Measurements from ENCODE around the gene DUS1L. TPM values are rescaled to one million over a fixed set of nuclear protein-coding genes. Genes with fewer than 3 reads are reported as not detected.

DUS1L gene
- total RNA-seq, 4 donors from 2014 or later, result 73.6 to 207 (median 122) TPM

- H3K27ac ChIP-seq, result no peak overlapping the region
- no peak for DNase-seq
Measured at GRCh38 chr17:82112914-82113311, 47.3 kb upstream of the DUS1L start.

GRCh38 chr17:82112181-82112913 lies 46.7 kb upstream of the DUS1L start:
- H3K27ac ChIP-seq, result no peak overlapping the region
- H3K27me3 ChIP-seq, result no peaks in the 10 kb centered on the region
- peaks cover 0 to 17% (median 0%) of the 10 kb centered on the region in 3 donors for H3K36me3 ChIP-seq

More at GRCh38 chr17:82112914-82113311, 47.3 kb upstream of the DUS1L start:
- H3K4me3 ChIP-seq, result no peak overlapping the region
- no peaks in the 10 kb centered on the region for H3K4me1 ChIP-seq
- no peaks in the 10 kb centered on the region for H3K27me3 ChIP-seq
- peaks cover 0 to 17% (median 0%) of the 10 kb centered on the region in 3 donors for H3K36me3 ChIP-seq
- TF ChIP-seq POLR2A (IDR thresholded peaks at IDR 0.05), result no peak
- no peak for TF ChIP-seq CTCF (IDR thresholded peaks at IDR 0.05)
- H3K9me3 ChIP-seq, result no peaks in the 10 kb centered on the region

GRCh38 chr17:82110298-82110697 lies 44.7 kb upstream of the DUS1L start:
- Histone ChIP-seq H3K27ac (no peak overlapping the region), H3K4me3 (no peak overlapping the region), H3K4me1 (peaks cover 13 to 19% (median 18%) of the 10 kb centered on the region in 4 donors), H3K9me3 (no peaks in the 10 kb centered on the region), H3K27me3 (no peaks in the 10 kb centered on the region), H3K36me3 (peaks cover 0 to 17% (median 0%) of the 10 kb centered on the region in 3 donors)
- TF ChIP-seq CTCF (IDR thresholded peaks at IDR 0.05) (no peak), POLR2A (IDR thresholded peaks at IDR 0.05) (no peak)
- no peak for DNase-seq

More at GRCh38 chr17:82112181-82112913, 46.7 kb upstream of the DUS1L start:
- Histone ChIP-seq H3K4me1 (peaks cover 0 to under 1% (median 0%) of the 10 kb centered on the region in 4 donors), H3K4me3 (no peak overlapping the region), H3K9me3 (no peaks in the 10 kb centered on the region)
- DNase-seq, result no peak
- TF ChIP-seq CTCF (IDR thresholded peaks at IDR 0.05) (no peak), POLR2A (IDR thresholded peaks at IDR 0.05) (no peak)

GRCh38 chr17:82108961-82109475 lies 43.4 kb upstream of the DUS1L start:
- Histone ChIP-seq H3K27ac (no peak overlapping the region), H3K9me3 (no peaks in the 10 kb centered on the region), H3K4me3 (no peak overlapping the region), H3K4me1 (peaks cover 13 to 22% (median 19%) of the 10 kb centered on the region in 4 donors), H3K36me3 (peaks cover 0 to 11% (median 0%) of the 10 kb centered on the region in 3 donors), H3K27me3 (no peaks in the 10 kb centered on the region)
- no peak for DNase-seq
- TF ChIP-seq POLR2A (IDR thresholded peaks at IDR 0.05), result no peak
- TF ChIP-seq CTCF (IDR thresholded peaks at IDR 0.05), result no peak

- H3K27ac ChIP-seq, result no peak overlapping the region
Measured at GRCh38 chr17:82108496-82108945, 42.9 kb upstream of the DUS1L start.

More at GRCh38 chr17:82108496-82108945, 42.9 kb upstream of the DUS1L start:
- peaks cover 0 to 6% (median 0%) of the 10 kb centered on the region in 3 donors for H3K36me3 ChIP-seq
- TF ChIP-seq CTCF (IDR thresholded peaks at IDR 0.05) (no peak), POLR2A (IDR thresholded peaks at IDR 0.05) (no peak)
- H3K4me3 ChIP-seq, result no peak overlapping the region
- no peak for DNase-seq
- peaks cover 13 to 27% (median 19%) of the 10 kb centered on the region in 4 donors for H3K4me1 ChIP-seq
- H3K9me3 ChIP-seq, result no peaks in the 10 kb centered on the region
- no peaks in the 10 kb centered on the region for H3K27me3 ChIP-seq
